GM12891 (cell line): ENCODE measurements around the gene KCNIP4.

Source experiments
- DNase-seq: peaks from one replicate; pipeline ENCODE4 v3.0.0; 2011; ENCODE audit warnings: low spot score; ENCODE audit not compliant: insufficient read length
- FAIRE-seq: peaks from 2 replicates; lab custom pipeline; 2011; peaks lifted over from hg19 to GRCh38; lab: Jason Lieb, UNC
- PAX5 ChIP-seq: IDR thresholded peaks from 2 replicates; pipeline ENCODE4 v1.6.1; 2011; ENCODE audit warnings: low read length, moderate library complexity, mild to moderate bottlenecking; ENCODE audit not compliant: insufficient read depth, severe bottlenecking
- POLR2A ChIP-seq: IDR thresholded peaks from 2 replicates; pipeline ENCODE4 v1.6.1; 2011; ENCODE audit warnings: low read depth, low read length, control low read depth
- POLR2AphosphoS5 ChIP-seq: IDR thresholded peaks from 2 replicates; pipeline ENCODE4 v1.6.1; 2011; ENCODE audit warnings: low read depth, low read length, control low read depth
- POU2F2 ChIP-seq: IDR thresholded peaks from 2 replicates; pipeline ENCODE4 v1.6.1; 2011; ENCODE audit warnings: low read depth, mild to moderate bottlenecking, control low read depth, low read length, moderate library complexity
- SPI1 ChIP-seq: IDR thresholded peaks from 2 replicates; pipeline ENCODE4 v1.6.1; 2011; ENCODE audit warnings: low read depth, low read length, control low read depth
- TAF1 ChIP-seq: IDR thresholded peaks from 2 replicates; pipeline ENCODE4 v1.6.1; 2011; ENCODE audit warnings: low read depth, low read length, control low read depth

KCNIP4 gene

GRCh38 chr4:20683766-20684165 is 1264.8 kb downstream of the KCNIP4 start:
- DNase-seq (no peak), FAIRE-seq (no peak)
- TF ChIP-seq POLR2A (no peak), POLR2AphosphoS5 (no peak), PAX5 (no peak), SPI1 (no peak), TAF1 (no peak), POU2F2 (no peak)

- no peak for TF ChIP-seq POLR2AphosphoS5
- TF ChIP-seq TAF1 = no peak
- TF ChIP-seq POLR2A = no peak
- TF ChIP-seq PAX5 = no peak
- TF ChIP-seq SPI1 = no peak
- TF ChIP-seq POU2F2 = no peak
- DNase-seq (no peak), FAIRE-seq (no peak)
Measured at GRCh38 chr4:20682853-20683252, 1265.7 kb downstream of the KCNIP4 start.

GRCh38 chr4:20681271-20681670 is 1267.3 kb downstream of the KCNIP4 start:
- DNase-seq = no peak
- no peak for FAIRE-seq
- TF ChIP-seq POU2F2 = no peak
- TF ChIP-seq TAF1 = no peak
- TF ChIP-seq SPI1 = no peak
- TF ChIP-seq POLR2AphosphoS5 = no peak

- FAIRE-seq (no peak), DNase-seq (no peak)
- TF ChIP-seq TAF1 = no peak
- TF ChIP-seq POLR2A = no peak
- no peak for TF ChIP-seq SPI1
- TF ChIP-seq POU2F2 = no peak
- no peak for TF ChIP-seq POLR2AphosphoS5
- no peak for TF ChIP-seq PAX5
Measured at GRCh38 chr4:20680736-20681135, 1267.8 kb downstream of the KCNIP4 start.

GRCh38 chr4:20679951-20680350 is 1268.6 kb downstream of the KCNIP4 start:
- TF ChIP-seq SPI1 = no peak
- TF ChIP-seq POLR2AphosphoS5 = no peak
- TF ChIP-seq POLR2A = no peak
- TF ChIP-seq TAF1 = no peak
- TF ChIP-seq POU2F2 = no peak
- TF ChIP-seq PAX5 = no peak
- no peak for DNase-seq

More at GRCh38 chr4:20679951-20680350, 1268.6 kb downstream of the KCNIP4 start:
- FAIRE-seq = no peak
